ENCODE measurements around the gene RHBDD1. TPM values are rescaled to one million over a fixed set of nuclear protein-coding genes. Genes with fewer than 3 reads are reported as not detected.
A peak's percentile ranks its signal among the peaks of the same experiment; 100 is the strongest.

Gene RHBDD1
- polyA plus RNA-seq, 3 donors: 25.9 to 30.2 (median 26.5) TPM

GRCh38 chr2:227030789-227031188 lies 194.9 kb downstream of the RHBDD1 start:
- DNase-seq: no peak

GRCh38 chr2:227031379-227031778 lies 195.5 kb downstream of the RHBDD1 start:
- no peak for DNase-seq

- peak; percentile 41 for DNase-seq
Observed at GRCh38 chr2:227033471-227034148, 197.8 kb downstream of the RHBDD1 start.

- DNase-seq: no peak
Observed at GRCh38 chr2:227035711-227036367, 200.0 kb downstream of the RHBDD1 start.

- no peak for DNase-seq
Observed at GRCh38 chr2:227036527-227036926, 200.7 kb downstream of the RHBDD1 start.

GRCh38 chr2:227038550-227039189 lies 202.8 kb downstream of the RHBDD1 start:
- peak; percentile 48 for DNase-seq

- DNase-seq: no peak
Observed at GRCh38 chr2:227043981-227044380, 208.1 kb downstream of the RHBDD1 start.

Other genes with a start within 250 kb of the RHBDD1 start
- gene IRS1, start 36.2 kb upstream of the RHBDD1 start, polyA plus RNA-seq (ENCODE audit: insufficient read length in 3 of 3): 10 to 100 TPM; 12.6 to 14.3 (median 13.8) TPM

All from renal pelvis (tissue), 4 donors.